H1 (cell line): ENCODE results near the gene LIX1L. TPM values are rescaled to one million over a fixed set of nuclear protein-coding genes. Genes with fewer than 3 reads are reported as not detected.

Experiments
- CTCF ChIA-PET: fragments of 300-600 bp; sonication (Branson Sonifier 250); formaldehyde crosslinking; loops from one replicate; lab custom pipeline; 2021; ENCODE audit not compliant: partially characterized antibody; lab: Charles Lee
- POLR2A ChIA-PET: fragments of 300-600 bp; sonication (Branson Sonifier 250); formaldehyde crosslinking; loops from one replicate; lab custom pipeline; 2021; ENCODE audit warnings: inconsistent platforms; ENCODE audit not compliant: partially characterized antibody; lab: Charles Lee
- DNase-seq, 2 experiments: peaks; one replicate each; pipeline versions ENCODE4 v3.0.0 to v3.0.0-alpha.2; 2010 to 2022; ENCODE audit warnings: low spot score in 2 of 2, low read depth in 1 of 2, mixed read lengths in 1 of 2
- FAIRE-seq: peaks from 2 replicates; lab custom pipeline; 2011; peaks lifted over from hg19 to GRCh38; lab: Jason Lieb, UNC
- H2AFZ ChIP-seq: 2 replicates; pipeline ENCODE4 v1.8.1; 2012; ENCODE audit warnings: low read length, inconsistent platforms
- H2AK5ac ChIP-seq: 2 replicates; pipeline ENCODE4 v1.6.1; 2013; ENCODE audit warnings: low read depth, low read length
- H2BK120ac ChIP-seq: replicated peaks from 2 replicates; pipeline ENCODE3; 2013; ENCODE audit warnings: low read depth, low read length, inconsistent platforms
- H2BK12ac ChIP-seq: 2 replicates; pipeline ENCODE4 v1.6.1; 2013; ENCODE audit warnings: low read depth, low read length
- H2BK15ac ChIP-seq: 2 replicates; pipeline ENCODE4 v1.6.1; 2013; ENCODE audit warnings: low read length
- H2BK20ac ChIP-seq: 2 replicates; pipeline ENCODE4 v1.6.1; 2013; ENCODE audit warnings: low read length
- H2BK5ac ChIP-seq: 2 replicates; pipeline ENCODE4 v1.6.1; 2013; ENCODE audit warnings: low read depth, low read length
- H3K14ac ChIP-seq: 2 replicates; pipeline ENCODE4 v1.6.1; 2013; ENCODE audit warnings: inconsistent platforms; ENCODE audit not compliant: insufficient read length
- H3K18ac ChIP-seq: 2 replicates; pipeline ENCODE4 v1.6.1; 2013; ENCODE audit warnings: low read length; ENCODE audit errors: extremely low read depth
- H3K23ac ChIP-seq: 2 replicates; pipeline ENCODE4 v1.6.1; 2013; ENCODE audit warnings: inconsistent platforms; ENCODE audit not compliant: insufficient read length
- H3K23me2 ChIP-seq: 2 replicates; pipeline ENCODE4 v1.6.1; 2013; ENCODE audit warnings: low read depth, low read length
- H3K27ac ChIP-seq: 2 replicates; pipeline ENCODE4 v1.6.1; 2011; ENCODE audit warnings: low read depth, low read length, inconsistent platforms
- H3K27me3 ChIP-seq, 4 experiments: replicated peaks in 1 of 4; 1 replicate in 1 of 4; 2 replicates in 3 of 4; pipeline versions ENCODE4 v1.6.1 to v1.8.1; 2011 to 2013; ENCODE audit warnings: low read length in 3 of 4, mild to moderate bottlenecking in 3 of 4, inconsistent platforms in 2 of 4, mixed read lengths in 2 of 4, moderate library complexity in 1 of 4; ENCODE audit not compliant: control insufficient read depth in 3 of 4, insufficient read depth in 3 of 4; ENCODE audit errors: extremely low read depth in 1 of 4
- H3K36me3 ChIP-seq, 4 experiments: 2 replicates each; pipeline versions ENCODE4 v1.6.1 to v1.8.1; 2011 to 2013; ENCODE audit warnings: mild to moderate bottlenecking in 4 of 4, low read length in 3 of 4, moderate library complexity in 2 of 4, control low read depth in 1 of 4, inconsistent platforms in 1 of 4; ENCODE audit not compliant: insufficient read depth in 4 of 4, control insufficient read depth in 2 of 4
- H3K4ac ChIP-seq: replicated peaks from 2 replicates; pipeline ENCODE3; 2013; ENCODE audit warnings: low read length, low read depth, mixed read lengths, inconsistent platforms; ENCODE audit not compliant: insufficient read length
- H3K4me1 ChIP-seq, 4 experiments: replicated peaks in 1 of 4; 1 replicate in 1 of 4; 2 replicates in 3 of 4; pipeline versions ENCODE4 v1.6.1 to v1.8.1; 2011 to 2013; ENCODE audit warnings: low read length in 3 of 4, inconsistent platforms in 2 of 4, mixed read lengths in 1 of 4; ENCODE audit not compliant: insufficient read depth in 4 of 4, control insufficient read depth in 3 of 4
- H3K4me2 ChIP-seq, 2 experiments: 2 replicates each; pipeline versions ENCODE4 v1.6.1 to v1.8.1; 2011 to 2013; ENCODE audit warnings: low read depth in 2 of 2, low read length in 2 of 2, control low read depth in 1 of 2, inconsistent platforms in 1 of 2, mild to moderate bottlenecking in 1 of 2; ENCODE audit not compliant: insufficient read depth in 1 of 2
- H3K4me3 ChIP-seq, 4 experiments: fragments of 200-600, 300-600 bp in 1 of 4; sonication (generic), shearing (Covaris generic), sonication (Bioruptor Twin) in 1 of 4; 2 replicates each; pipeline versions ENCODE4 v1.5.1 to v1.8.1; 2011 to 2016; ENCODE audit warnings: low read length in 4 of 4, low read depth in 3 of 4, control low read depth in 2 of 4, inconsistent platforms in 2 of 4, mild to moderate bottlenecking in 2 of 4, mixed read lengths in 1 of 4, moderate library complexity in 1 of 4; ENCODE audit not compliant: insufficient read depth in 2 of 4; ENCODE audit errors: extremely low read depth in 1 of 4
- H3K56ac ChIP-seq: replicated peaks from 2 replicates; pipeline ENCODE3; 2013; ENCODE audit warnings: low read depth, mild to moderate bottlenecking, mixed read lengths, low read length, inconsistent platforms; ENCODE audit not compliant: insufficient read length
- H3K79me1 ChIP-seq: 2 replicates; pipeline ENCODE4 v1.6.1; 2013; ENCODE audit warnings: low read depth, low read length, control low read depth
- H3K79me2 ChIP-seq, 2 experiments: 2 replicates each; pipeline versions ENCODE4 v1.6.1 to v1.8.1; 2012 to 2013; ENCODE audit warnings: low read length in 2 of 2, mild to moderate bottlenecking in 2 of 2, inconsistent platforms in 1 of 2; ENCODE audit not compliant: insufficient read depth in 2 of 2, control insufficient read depth in 1 of 2
- H3K9ac ChIP-seq, 4 experiments: replicated peaks in 1 of 4; 1 replicate in 1 of 4; 2 replicates in 3 of 4; pipeline versions ENCODE4 v1.6.1 to v1.8.1; 2011 to 2013; ENCODE audit warnings: low read depth in 3 of 4, low read length in 3 of 4, control low read depth in 2 of 4, mild to moderate bottlenecking in 2 of 4, moderate library complexity in 2 of 4, inconsistent platforms in 1 of 4; ENCODE audit errors: extremely low read depth in 1 of 4
- H3K9me3 ChIP-seq, 2 experiments: 2 replicates each; pipeline versions ENCODE4 v1.6.1 to v1.8.1; 2012 to 2013; ENCODE audit warnings: mild to moderate bottlenecking in 2 of 2, moderate library complexity in 2 of 2, control low read depth in 1 of 2, inconsistent platforms in 1 of 2, low read depth in 1 of 2, low read length in 1 of 2, mixed read lengths in 1 of 2; ENCODE audit not compliant: insufficient read depth in 2 of 2
- H4K20me1 ChIP-seq, 2 experiments: replicated peaks in 1 of 2; 2 replicates each; pipeline versions ENCODE3 to v1.8.1; 2011 to 2013; ENCODE audit warnings: inconsistent platforms in 2 of 2, low read length in 2 of 2, mild to moderate bottlenecking in 1 of 2; ENCODE audit not compliant: insufficient read depth in 2 of 2, control insufficient read depth in 1 of 2
- H4K5ac ChIP-seq: 2 replicates; pipeline ENCODE4 v1.6.1; 2013; ENCODE audit warnings: low read length, low read depth, mixed read lengths, inconsistent platforms; ENCODE audit not compliant: insufficient read length
- H4K8ac ChIP-seq: 2 replicates; pipeline ENCODE4 v1.8.0; 2013; ENCODE audit warnings: mild to moderate bottlenecking, moderate library complexity, low read length, inconsistent platforms; ENCODE audit not compliant: insufficient read depth; ENCODE audit errors: extremely low read depth
- H4K91ac ChIP-seq: replicated peaks from 2 replicates; pipeline ENCODE3; 2013; ENCODE audit warnings: low read length, mixed read lengths, inconsistent platforms; ENCODE audit not compliant: insufficient read length
- CTCF ChIP-seq, 3 experiments: IDR thresholded peaks; 1 replicate in 2 of 3; 2 replicates in 1 of 3; pipeline versions ENCODE4 v1.5.1 to v1.6.1; 2011; ENCODE audit warnings: low read length in 3 of 3, mild to moderate bottlenecking in 3 of 3, inconsistent platforms in 2 of 3, low read depth in 1 of 3, moderate library complexity in 1 of 3; ENCODE audit not compliant: insufficient read depth in 1 of 3; ENCODE audit errors: control extremely low read depth in 1 of 3
- E2F6 ChIP-seq: IDR thresholded peaks from 2 replicates; pipeline ENCODE4 v1.6.1; 2012; ENCODE audit warnings: inconsistent platforms
- POU5F1 ChIP-seq: IDR thresholded peaks from 2 replicates; pipeline ENCODE4 v1.6.1; 2011; ENCODE audit warnings: low read depth, mild to moderate bottlenecking, low read length, moderate library complexity
- SP2 ChIP-seq: IDR thresholded peaks from 2 replicates; pipeline ENCODE4 v1.6.1; 2012; ENCODE audit warnings: mild to moderate bottlenecking, low read length, inconsistent platforms
- SP4 ChIP-seq: IDR thresholded peaks from 2 replicates; pipeline ENCODE4 v1.6.1; 2012; ENCODE audit warnings: low read length, inconsistent platforms
- TCF12 ChIP-seq: IDR thresholded peaks from 2 replicates; pipeline ENCODE4 v1.6.1; 2011; ENCODE audit warnings: low read depth, mild to moderate bottlenecking, low read length
- USF2 ChIP-seq: IDR thresholded peaks from 2 replicates; pipeline ENCODE4 v1.6.1; 2011; ENCODE audit warnings: low read length, improper control_type of control experiment
- ZNF274 ChIP-seq: IDR thresholded peaks from 2 replicates; pipeline ENCODE4 v1.7.0; 2012; ENCODE audit warnings: low read length, borderline replicate concordance; ENCODE audit errors: extremely low read depth
- WGBS, 2 experiments: shearing (Covaris generic) in 1 of 2; methylation state at CpG; one replicate each; pipeline versions ENCODE4 v1.1.6 to v1.1.7; 2013 to 2015; ENCODE audit warnings: low lambda C conversion rate in 2 of 2, mixed read lengths in 2 of 2, inconsistent platforms in 1 of 2, low coverage in 1 of 2, missing lambda C conversion rate in 1 of 2; ENCODE audit not compliant: insufficient replicate concordance in 2 of 2, insufficient coverage in 1 of 2, insufficient read length in 1 of 2; ENCODE audit errors: extremely low coverage in 1 of 2, missing lambda C conversion rate in 1 of 2; 5-methylcytosine and 5-hydroxymethylcytosine counted together
- polyA plus RNA-seq, 7 experiments: library from polyadenylated mRNA; depleted of rRNA in 3 of 7; stranded (reverse) in 5 of 7; unstranded in 2 of 7; fragments of >200 nt in 5 of 7; fragments of 200-250 nt in 2 of 7; gene quantifications; 1 replicate in 5 of 7; 2 replicates in 1 of 7; 4 replicates in 1 of 7; pipeline versions ENCODE4 v1.2.1 to v1.2.3, GENCODE V29; 2011 to 2013; ENCODE audit warnings: missing spikeins in 2 of 7, mixed read lengths in 2 of 7
- total RNA-seq: library from RNA; stranded (reverse); fragmentation: NEBNext Ultra II Directional; extraction: Animal tissue kit (Norgen Biotek cat#: 25700); gene quantifications from 2 replicates; pipeline ENCODE4 v1.2.1, GENCODE V29; 2021

LIX1L gene
- total and polyA plus RNA-seq, 2 of the 8 experiments (the other 6 are each of a cell fraction or from before 2014, with no cell fraction given): 2.9 to 3.7 TPM

- CTCF ChIA-PET: interaction anchor here (1.3 kb wide), 1 partner anchor 20 kb away, joined by 3 read pairs; no protein-coding TSS in a partner anchor
- no peak overlapping the region for H2BK120ac ChIP-seq
- TF ChIP-seq SP2 (no peak), USF2 (no peak), TCF12 (no peak), POU5F1 (no peak), SP4 (no peak), ZNF274 (no peak), E2F6 (no peak), CTCF (IDR thresholded peaks at IDR 0.05; ENCODE audit: control extremely low read depth in 1 of 3, insufficient read depth in 1 of 3, low read depth in 1 of 3, low read length in 3 of 3) (no peak)
Measured at GRCh38 chr1:145999321-146000024, 41.7 kb upstream of the LIX1L start.

More at GRCh38 chr1:145999321-146000024, 41.7 kb upstream of the LIX1L start:
- H2AK5ac ChIP-seq: no peak overlapping the region
- H3K18ac ChIP-seq: no peak overlapping the region
- H3K27me3 ChIP-seq: no peaks in the 10 kb centered on the region
- peaks cover 9% of the 10 kb centered on the region for H3K23me2 ChIP-seq
- H3K14ac ChIP-seq: no peak overlapping the region
- peaks cover 1 to 10% (median 5%) of the 10 kb centered on the region in 4 experiments for H3K36me3 ChIP-seq
- no peak overlapping the region for H3K56ac ChIP-seq
- no peak overlapping the region for H4K8ac ChIP-seq
- H3K4me1 ChIP-seq: peaks cover 2 to 8% (median 6%) of the 10 kb centered on the region in 4 experiments; a peak in 4 of 7 replicates
- H3K4me2 ChIP-seq: no peak overlapping the region; a peak in 2 of 4 replicates
- H3K79me1 ChIP-seq: peaks cover 3% of the 10 kb centered on the region; the same call in 1 of the 2 replicates
- H3K79me2 ChIP-seq: peaks cover 4 to 18% of the 10 kb centered on the region in 2 experiments; a peak in 3 of 4 replicates
- H2BK15ac ChIP-seq: no peak overlapping the region
- H2BK12ac ChIP-seq: peak overlapping the region; percentile 5; the same call in 1 of the 2 replicates
- no peak overlapping the region for H3K4me3 ChIP-seq
- no peak overlapping the region for H4K5ac ChIP-seq
- H3K9ac ChIP-seq: no peak overlapping the region
- H2BK20ac ChIP-seq: no peak overlapping the region
- H4K91ac ChIP-seq: no peak overlapping the region
- peak overlapping the region; percentile 65; the same call in 1 of the 2 replicates for H2AFZ ChIP-seq
- H3K9me3 ChIP-seq: no peaks in the 10 kb centered on the region
- WGBS, 2 experiments: 88% methylated on average over 5 of the region's 5 CpGs; no CpG with 5 or more reads in 1 of the 2 experiments
- H4K20me1 ChIP-seq: peaks cover 0 to under 1% of the 10 kb centered on the region in 2 experiments
- POLR2A ChIA-PET: interaction anchor here (13.4 kb wide), 1 partner anchor 17 kb away, joined by 218 read pairs; no protein-coding TSS in a partner anchor
- no peak overlapping the region for H2BK5ac ChIP-seq
- no peak for FAIRE-seq
- H3K27ac ChIP-seq: no peak overlapping the region
- no peak overlapping the region for H3K4ac ChIP-seq
- no peak for DNase-seq
- no peak overlapping the region for H3K23ac ChIP-seq
